ENCODE results near the gene C20orf173. TPM values are rescaled to one million over a fixed set of nuclear protein-coding genes. Genes with fewer than 3 reads are reported as not detected.
A peak's percentile ranks its signal among the peaks of the same experiment; 100 is the strongest.

C20orf173 gene
- total RNA-seq, 2 experiments from 2014 or later, result not detected

GRCh38 chr20:35506179-35506578 lies 23.3 kb downstream of the C20orf173 start:
- intact Hi-C loops (cut with micrococcal nuclease), result no loop called here
- no peak for DNase-seq
- H3K4me1 Mint-ChIP-seq (ENCODE audit: low read depth), result peaks cover 23% of the 10 kb centered on the region
- peak; percentile 41 for ATAC-seq
- ChIA-PET POLR2A (interaction anchor here (1.0 to 1.1 kb wide), 3 partner anchors 8 to 12 kb away, joined by 3 read pairs; no protein-coding TSS in a partner anchor), CTCF (no interaction called here)
- H3K27ac Mint-ChIP-seq, result peak overlapping the region; percentile 75
- no peak overlapping the region for H3K4me3 Mint-ChIP-seq
- H3K36me3 Mint-ChIP-seq (ENCODE audit: low read depth), result peaks cover 46% of the 10 kb centered on the region
- H3K9me3 Mint-ChIP-seq, result no peaks in the 10 kb centered on the region
- TF ChIP-seq, protein P1, sequence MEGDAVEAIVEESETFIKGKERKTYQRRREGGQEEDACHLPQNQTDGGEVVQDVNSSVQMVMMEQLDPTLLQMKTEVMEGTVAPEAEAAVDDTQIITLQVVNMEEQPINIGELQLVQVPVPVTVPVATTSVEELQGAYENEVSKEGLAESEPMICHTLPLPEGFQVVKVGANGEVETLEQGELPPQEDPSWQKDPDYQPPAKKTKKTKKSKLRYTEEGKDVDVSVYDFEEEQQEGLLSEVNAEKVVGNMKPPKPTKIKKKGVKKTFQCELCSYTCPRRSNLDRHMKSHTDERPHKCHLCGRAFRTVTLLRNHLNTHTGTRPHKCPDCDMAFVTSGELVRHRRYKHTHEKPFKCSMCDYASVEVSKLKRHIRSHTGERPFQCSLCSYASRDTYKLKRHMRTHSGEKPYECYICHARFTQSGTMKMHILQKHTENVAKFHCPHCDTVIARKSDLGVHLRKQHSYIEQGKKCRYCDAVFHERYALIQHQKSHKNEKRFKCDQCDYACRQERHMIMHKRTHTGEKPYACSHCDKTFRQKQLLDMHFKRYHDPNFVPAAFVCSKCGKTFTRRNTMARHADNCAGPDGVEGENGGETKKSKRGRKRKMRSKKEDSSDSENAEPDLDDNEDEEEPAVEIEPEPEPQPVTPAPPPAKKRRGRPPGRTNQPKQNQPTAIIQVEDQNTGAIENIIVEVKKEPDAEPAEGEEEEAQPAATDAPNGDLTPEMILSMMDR (IDR thresholded peaks at IDR 0.05), result no peak
- no peaks in the 10 kb centered on the region for H3K27me3 Mint-ChIP-seq

- ChIA-PET POLR2A (interaction anchor here (0.9 kb wide), 1 partner anchor 14 kb away, joined by 3 read pairs; no protein-coding TSS in a partner anchor), CTCF (interaction anchor here (0.8 kb wide), 1 partner anchor 42 kb away, joined by 3 read pairs; no protein-coding TSS in a partner anchor)
- Mint-ChIP-seq H3K4me3 (no peak overlapping the region), H3K4me1 (ENCODE audit: low read depth) (peaks cover 23% of the 10 kb centered on the region), H3K27me3 (no peaks in the 10 kb centered on the region), H3K27ac (peak overlapping the region; percentile 51), H3K36me3 (ENCODE audit: low read depth) (peaks cover 54% of the 10 kb centered on the region), H3K9me3 (no peaks in the 10 kb centered on the region)
- TF ChIP-seq, protein P1 (IDR thresholded peaks at IDR 0.05), result no peak
- no peak for DNase-seq
- intact Hi-C loops (cut with micrococcal nuclease), result no loop called here
- no peak for ATAC-seq
Observed at GRCh38 chr20:35504751-35505150, 24.7 kb downstream of the C20orf173 start.

DNA sequence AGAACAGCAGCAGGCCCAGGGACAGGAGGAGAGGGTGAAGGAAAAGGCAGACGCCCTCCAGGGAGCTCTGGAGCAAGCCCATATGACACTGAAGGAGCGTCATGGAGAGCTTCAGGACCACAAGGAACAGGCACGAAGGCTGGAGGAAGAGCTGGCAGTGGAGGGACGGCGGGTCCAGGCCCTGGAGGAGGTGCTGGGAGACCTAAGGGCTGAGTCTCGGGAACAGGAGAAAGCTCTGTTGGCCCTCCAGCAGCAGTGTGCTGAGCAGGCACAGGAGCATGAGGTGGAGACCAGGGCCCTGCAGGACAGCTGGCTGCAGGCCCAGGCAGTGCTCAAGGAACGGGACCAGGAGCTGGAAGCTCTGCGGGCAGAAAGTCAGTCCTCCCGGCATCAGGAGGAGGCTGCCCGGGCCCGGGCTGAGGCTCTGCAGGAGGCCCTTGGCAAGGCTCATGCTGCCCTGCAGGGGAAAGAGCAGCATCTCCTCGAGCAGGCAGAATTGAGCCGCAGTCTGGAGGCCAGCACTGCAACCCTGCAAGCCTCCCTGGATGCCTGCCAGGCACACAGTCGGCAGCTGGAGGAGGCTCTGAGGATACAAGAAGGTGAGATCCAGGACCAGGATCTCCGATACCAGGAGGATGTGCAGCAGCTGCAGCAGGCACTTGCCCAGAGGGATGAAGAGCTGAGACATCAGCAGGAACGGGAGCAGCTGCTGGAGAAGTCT lies 25.5 kb downstream of the C20orf173 start:
- POLR2A ChIA-PET, result interaction anchor here (0.6 to 2.5 kb wide), 4 partner anchors 14 to 577 kb away, joined by 3 to 13 read pairs (median 3); no protein-coding TSS in a partner anchor
- intact Hi-C loops (cut with micrococcal nuclease), result no loop called here
- CTCF ChIA-PET, result interaction anchor here (0.6 to 1.2 kb wide), 3 partner anchors 9 to 444 kb away, joined by 3 read pairs; no protein-coding TSS in a partner anchor
- TF ChIP-seq, protein P1 (IDR thresholded peaks at IDR 0.05), result no peak
- DNase-seq (no peak), ATAC-seq (no peak)
- H3K9me3 Mint-ChIP-seq, result no peaks in the 10 kb centered on the region
- no peak overlapping the region for H3K4me3 Mint-ChIP-seq
- H3K4me1 Mint-ChIP-seq (ENCODE audit: low read depth), result peaks cover 23% of the 10 kb centered on the region
- H3K27me3 Mint-ChIP-seq, result no peaks in the 10 kb centered on the region
- H3K27ac Mint-ChIP-seq, result peak overlapping the region; percentile 41
- H3K36me3 Mint-ChIP-seq (ENCODE audit: low read depth), result peaks cover 58% of the 10 kb centered on the region

- intact Hi-C loops (cut with micrococcal nuclease), result no loop called here
- no peaks in the 10 kb centered on the region for H3K9me3 Mint-ChIP-seq
- H3K36me3 Mint-ChIP-seq (ENCODE audit: low read depth), result peaks cover 63% of the 10 kb centered on the region
- no peak overlapping the region for H3K27ac Mint-ChIP-seq
- ATAC-seq (no peak), DNase-seq (no peak)
- POLR2A ChIA-PET, result interaction anchor here (0.6 to 2.5 kb wide), 4 partner anchors 11 to 156 kb away, joined by 3 to 13 read pairs (median 3); no protein-coding TSS in a partner anchor
- peaks cover 23% of the 10 kb centered on the region for H3K4me1 Mint-ChIP-seq (ENCODE audit: low read depth)
- H3K4me3 Mint-ChIP-seq, result no peak overlapping the region
- H3K27me3 Mint-ChIP-seq, result no peaks in the 10 kb centered on the region
- CTCF ChIA-PET, result interaction anchor here (0.6 to 1.4 kb wide), 4 partner anchors 9 to 445 kb away, joined by 3 to 7 read pairs (median 3); no protein-coding TSS in a partner anchor
- TF ChIP-seq, protein P1 (IDR thresholded peaks at IDR 0.05), result no peak
Observed at GRCh38 chr20:35503281-35503680, 26.2 kb downstream of the C20orf173 start.

DNA sequence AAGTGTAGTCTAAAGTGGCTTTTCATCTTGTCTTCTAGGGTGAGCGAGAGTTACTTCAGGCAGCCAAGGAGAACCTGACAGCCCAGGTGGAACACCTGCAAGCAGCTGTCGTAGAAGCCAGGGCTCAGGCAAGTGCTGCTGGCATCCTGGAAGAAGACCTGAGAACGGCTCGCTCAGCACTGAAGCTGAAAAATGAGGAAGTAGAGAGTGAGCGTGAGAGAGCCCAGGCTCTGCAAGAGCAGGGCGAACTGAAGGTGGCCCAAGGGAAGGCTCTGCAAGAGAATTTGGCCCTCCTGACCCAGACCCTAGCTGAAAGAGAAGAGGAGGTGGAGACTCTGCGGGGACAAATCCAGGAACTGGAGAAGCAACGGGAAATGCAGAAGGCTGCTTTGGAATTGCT lies 27.1 kb downstream of the C20orf173 start:
- ChIA-PET POLR2A (interaction anchor here (0.6 to 2.5 kb wide), 5 partner anchors 10 to 232 kb away, joined by 3 to 13 read pairs (median 3); no protein-coding TSS in a partner anchor), CTCF (interaction anchor here (1.2 to 1.4 kb wide), 2 partner anchors 11 to 446 kb away, joined by 3 to 7 read pairs; no protein-coding TSS in a partner anchor)
- Mint-ChIP-seq H3K4me3 (no peak overlapping the region), H3K9me3 (no peaks in the 10 kb centered on the region), H3K27ac (no peak overlapping the region), H3K36me3 (ENCODE audit: low read depth) (peaks cover 65% of the 10 kb centered on the region), H3K4me1 (ENCODE audit: low read depth) (peaks cover 23% of the 10 kb centered on the region), H3K27me3 (no peaks in the 10 kb centered on the region)
- no peak for ATAC-seq
- intact Hi-C loops (cut with micrococcal nuclease), result no loop called here
- no peak for DNase-seq
- TF ChIP-seq, protein P1 (IDR thresholded peaks at IDR 0.05), result no peak
